Loucy (cell line): ENCODE measurements around the gene DNAL4.

Source experiments
- H2AFZ ChIP-seq: fragments of 200-600 bp; sonication (generic); 2 replicates; pipeline ENCODE4 v1.6.0; 2016; ENCODE audit warnings: antibody characterized with exemption, mild to moderate bottlenecking, low read length, moderate library complexity
- H3F3A ChIP-seq: fragments of 200-600 bp; 2 replicates; pipeline ENCODE4 v1.6.0; 2016; ENCODE audit warnings: antibody characterized with exemption, low read depth, mild to moderate bottlenecking
- H3K27me3 ChIP-seq: fragments of 200-600 bp; sonication (generic); 2 replicates; pipeline ENCODE4 v1.6.1; 2014; ENCODE audit warnings: low read length, mild to moderate bottlenecking; ENCODE audit not compliant: insufficient read depth, poor library complexity, severe bottlenecking
- H3K36me3 ChIP-seq: fragments of 200-600 bp; sonication (generic); 2 replicates; pipeline ENCODE4 v1.6.1; 2016; ENCODE audit warnings: low read length; ENCODE audit not compliant: insufficient read depth
- H3K4me1 ChIP-seq: fragments of 200-600 bp; sonication (generic); 2 replicates; pipeline ENCODE4 v1.5.1; 2014; ENCODE audit warnings: low read length, mild to moderate bottlenecking; ENCODE audit not compliant: insufficient read depth, poor library complexity, severe bottlenecking
- H3K4me2 ChIP-seq: fragments of 200-600 bp; sonication (generic); 2 replicates; pipeline ENCODE4 v1.6.0; 2014; ENCODE audit warnings: antibody characterized with exemption, low read length, low read depth, mild to moderate bottlenecking; ENCODE audit not compliant: poor library complexity, severe bottlenecking
- H3K4me3 ChIP-seq: fragments of 200-600 bp; sonication (generic); 2 replicates; pipeline ENCODE4 v1.5.1; 2014; ENCODE audit warnings: low read length, mild to moderate bottlenecking, mixed read lengths; ENCODE audit not compliant: poor library complexity, severe bottlenecking
- H3K79me2 ChIP-seq: fragments of 200-600 bp; sonication (generic); 2 replicates; pipeline ENCODE4 v1.6.1; 2014; ENCODE audit warnings: low read length; ENCODE audit not compliant: insufficient read depth
- H3K9ac ChIP-seq: fragments of 200-600 bp; sonication (generic); 2 replicates; pipeline ENCODE4 v1.6.0; 2014; ENCODE audit warnings: mild to moderate bottlenecking, low read depth, low read length, moderate library complexity; ENCODE audit not compliant: poor library complexity, severe bottlenecking
- H3K9me2 ChIP-seq: fragments of 200-600 bp; sonication (generic); replicated peaks from 2 replicates; pipeline ENCODE4 v1.6.1; 2016; ENCODE audit warnings: low read depth, low read length, mixed read lengths
- H3K9me3 ChIP-seq: fragments of 200-600 bp; sonication (generic); 2 replicates; pipeline ENCODE4 v1.6.1; 2014; ENCODE audit warnings: mild to moderate bottlenecking, antibody characterized with exemption, low read length, low read depth; ENCODE audit not compliant: insufficient read depth
- H4K20me1 ChIP-seq: fragments of 200-600 bp; sonication (generic); 2 replicates; pipeline ENCODE4 v1.6.0; 2014; ENCODE audit warnings: antibody characterized with exemption, low read length, mild to moderate bottlenecking; ENCODE audit not compliant: insufficient read depth, poor library complexity, severe bottlenecking
- CTCF ChIP-seq: fragments of 200-600 bp; sonication (generic); conservative IDR thresholded peaks from 2 replicates; pipeline ENCODE4 v1.5.1; 2014; ENCODE audit warnings: mild to moderate bottlenecking, antibody characterized with exemption, low read length
- EZH2phosphoT487 ChIP-seq: fragments of 200-600 bp; IDR thresholded peaks from 2 replicates; pipeline ENCODE4 v1.6.1; 2018; ENCODE audit warnings: antibody characterized with exemption, mild to moderate bottlenecking, moderate library complexity, borderline replicate concordance

The DNAL4 gene

GRCh38 chr22:38772623-38772873 is 21.4 kb downstream of the DNAL4 start:
- no peaks in the 10 kb centered on the region for H4K20me1 ChIP-seq
- no peak for TF ChIP-seq EZH2phosphoT487
- TF ChIP-seq CTCF, result no peak
- no peak overlapping the region for H3K9ac ChIP-seq
- H3K4me3 ChIP-seq, result no peak overlapping the region
- H3F3A ChIP-seq, result no peaks in the 10 kb centered on the region
- H3K9me3 ChIP-seq, result no peaks in the 10 kb centered on the region
- H3K4me1 ChIP-seq, result peaks cover 15% of the 10 kb centered on the region
- H3K79me2 ChIP-seq, result no peaks in the 10 kb centered on the region
- no peaks in the 10 kb centered on the region for H3K9me2 ChIP-seq
- no peak overlapping the region for H2AFZ ChIP-seq
- no peak overlapping the region for H3K4me2 ChIP-seq
- no peaks in the 10 kb centered on the region for H3K36me3 ChIP-seq
- no peaks in the 10 kb centered on the region for H3K27me3 ChIP-seq

DNA sequence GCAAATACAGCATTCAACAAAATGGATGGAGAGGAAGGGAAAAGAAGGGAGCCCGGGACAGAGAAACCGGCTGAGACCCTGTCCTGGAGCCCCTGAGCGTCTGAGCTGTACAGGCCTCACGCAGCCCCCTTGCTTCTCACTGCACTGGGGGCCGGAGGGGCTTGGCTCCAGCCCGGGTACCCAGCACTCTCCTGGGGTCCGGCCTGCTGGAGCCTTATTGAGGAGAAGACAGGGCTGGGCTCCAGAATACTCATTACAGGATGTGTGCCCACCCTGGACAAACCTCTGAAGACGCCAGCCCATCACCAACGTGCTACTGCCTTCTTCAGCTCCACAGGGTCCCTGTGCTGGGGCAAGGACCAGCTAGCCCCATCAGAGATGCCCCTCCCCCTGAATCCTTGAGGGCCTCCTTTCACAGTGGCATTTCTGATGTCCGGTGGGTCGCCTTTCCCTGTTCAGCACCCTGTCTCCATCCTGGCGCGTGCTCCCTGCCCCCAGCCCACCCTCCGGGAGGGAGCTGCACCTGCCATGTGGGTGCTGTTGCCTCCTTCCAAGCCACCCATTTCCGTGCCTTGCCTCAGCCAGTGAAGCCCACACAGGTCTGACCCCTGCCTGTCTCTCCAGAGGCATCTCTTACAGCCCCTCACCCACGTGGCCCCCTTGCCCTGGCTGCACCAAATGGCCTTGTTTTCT is 23.5 kb downstream of the DNAL4 start:
- H3K9me2 ChIP-seq, result no peaks in the 10 kb centered on the region
- no peak overlapping the region for H3K9ac ChIP-seq
- no peaks in the 10 kb centered on the region for H3K9me3 ChIP-seq
- H3K4me1 ChIP-seq, result peaks cover 6% of the 10 kb centered on the region
- H3K79me2 ChIP-seq, result no peaks in the 10 kb centered on the region
- no peak overlapping the region for H3K4me2 ChIP-seq
- H4K20me1 ChIP-seq, result no peaks in the 10 kb centered on the region
- H3K4me3 ChIP-seq, result no peak overlapping the region
- H2AFZ ChIP-seq, result no peak overlapping the region
- no peaks in the 10 kb centered on the region for H3K27me3 ChIP-seq
- no peaks in the 10 kb centered on the region for H3F3A ChIP-seq
- no peaks in the 10 kb centered on the region for H3K36me3 ChIP-seq
- no peak for TF ChIP-seq CTCF
- no peak for TF ChIP-seq EZH2phosphoT487

- no peaks in the 10 kb centered on the region for H3K79me2 ChIP-seq
- H3K4me3 ChIP-seq, result no peak overlapping the region
- H3K27me3 ChIP-seq, result no peaks in the 10 kb centered on the region
- H3K4me2 ChIP-seq, result no peak overlapping the region
- no peaks in the 10 kb centered on the region for H3F3A ChIP-seq
- TF ChIP-seq EZH2phosphoT487, result no peak
- no peak for TF ChIP-seq CTCF
- H3K4me1 ChIP-seq, result no peaks in the 10 kb centered on the region
- no peak overlapping the region for H2AFZ ChIP-seq
- H3K9me2 ChIP-seq, result no peaks in the 10 kb centered on the region
- no peaks in the 10 kb centered on the region for H4K20me1 ChIP-seq
- H3K36me3 ChIP-seq, result no peaks in the 10 kb centered on the region
- no peak overlapping the region for H3K9ac ChIP-seq
- H3K9me3 ChIP-seq, result no peaks in the 10 kb centered on the region
Measured at GRCh38 chr22:38768036-38768435, 25.9 kb downstream of the DNAL4 start.
